IPS-15b (cell line): ENCODE results near the gene SLC38A3.

Source experiments
- H3K27me3 ChIP-seq: one replicate; pipeline ENCODE4 v1.6.1; 2013; ENCODE audit warnings: low read length; ENCODE audit not compliant: control insufficient read depth, insufficient read depth
- H3K36me3 ChIP-seq: one replicate; pipeline ENCODE4 v1.6.1; 2013; ENCODE audit warnings: low read length; ENCODE audit not compliant: control insufficient read depth, insufficient read depth
- H3K4me1 ChIP-seq: one replicate; pipeline ENCODE4 v1.6.1; 2013; ENCODE audit warnings: mild to moderate bottlenecking, low read length; ENCODE audit not compliant: control insufficient read depth, insufficient read depth
- H3K4me3 ChIP-seq: one replicate; pipeline ENCODE4 v1.5.1; 2013; ENCODE audit warnings: low read depth, low read length
- H3K9ac ChIP-seq: one replicate; pipeline ENCODE4 v1.6.1; 2013; ENCODE audit warnings: low read depth, mild to moderate bottlenecking, low read length
- H3K9me3 ChIP-seq: one replicate; pipeline ENCODE4 v1.6.1; 2013; ENCODE audit warnings: mild to moderate bottlenecking, low read length; ENCODE audit not compliant: control insufficient read depth, insufficient read depth

Gene SLC38A3

DNA sequence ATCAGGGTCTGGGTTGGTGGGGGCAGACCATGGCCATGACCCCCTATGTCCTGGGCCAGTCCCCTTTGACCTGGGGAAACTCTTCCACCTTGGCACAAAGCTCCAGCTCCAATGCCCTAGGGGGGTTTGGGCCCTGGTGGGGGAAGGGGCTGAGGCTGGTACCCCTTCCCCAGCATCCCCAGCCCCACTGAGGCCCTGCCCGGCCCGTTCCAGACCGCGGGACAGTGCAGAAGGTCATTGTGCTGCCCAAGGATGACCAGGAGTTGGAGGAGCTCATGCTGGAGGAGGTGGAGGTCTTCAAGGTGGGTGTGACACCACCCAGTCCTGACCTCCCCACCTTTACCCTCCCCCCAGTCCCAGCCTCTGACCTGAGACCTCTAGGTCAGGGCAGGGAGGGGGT is 19.8 kb upstream of the SLC38A3 start:
- Histone ChIP-seq H3K9me3 (no peaks in the 10 kb centered on the region), H3K4me1 (no peaks in the 10 kb centered on the region), H3K4me3 (no peak overlapping the region), H3K27me3 (no peaks in the 10 kb centered on the region), H3K9ac (no peak overlapping the region), H3K36me3 (peaks cover 47% of the 10 kb centered on the region)

DNA sequence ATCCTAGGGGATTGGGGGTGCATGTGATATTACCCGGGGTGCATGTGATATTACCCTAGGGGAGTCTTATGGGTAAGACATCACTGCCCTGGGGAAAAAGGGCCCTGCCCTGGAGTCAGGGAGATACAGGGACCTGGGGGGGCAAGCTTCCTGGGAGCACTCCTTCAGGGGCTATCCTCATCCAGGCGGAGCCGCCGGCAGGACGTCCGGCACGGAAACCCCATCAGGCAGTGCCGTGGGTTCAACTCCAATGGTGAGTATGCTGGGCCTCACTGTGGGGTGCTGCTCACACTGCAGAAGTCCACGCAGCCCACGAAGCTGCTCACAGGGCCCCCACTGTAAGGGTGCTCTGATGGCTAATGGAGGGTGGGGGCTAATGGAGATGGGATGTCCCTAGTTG is 19.0 kb upstream of the SLC38A3 start:
- H3K36me3 ChIP-seq, result peaks cover 47% of the 10 kb centered on the region

DNA sequence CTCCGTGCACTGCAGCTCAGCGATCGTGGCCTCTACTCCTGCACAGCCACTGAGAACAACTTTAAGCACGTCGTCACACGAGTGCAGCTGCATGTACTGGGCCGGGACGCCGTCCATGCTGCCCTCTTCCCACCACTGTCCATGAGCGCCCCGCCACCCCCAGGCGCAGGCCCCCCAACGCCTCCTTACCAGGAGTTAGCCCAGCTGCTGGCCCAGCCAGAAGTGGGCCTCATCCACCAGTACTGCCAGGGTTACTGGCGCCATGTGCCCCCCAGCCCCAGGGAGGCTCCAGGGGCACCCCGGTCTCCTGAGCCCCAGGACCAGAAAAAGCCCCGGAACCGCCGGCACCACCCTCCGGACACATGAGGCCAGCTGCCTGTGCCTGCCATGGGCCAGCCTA is 17.3 kb upstream of the SLC38A3 start:
- no peaks in the 10 kb centered on the region for H3K4me1 ChIP-seq
- H3K4me3 ChIP-seq, result no peak overlapping the region
- H3K36me3 ChIP-seq, result peaks cover 40% of the 10 kb centered on the region
- H3K27me3 ChIP-seq, result no peaks in the 10 kb centered on the region
- H3K9me3 ChIP-seq, result no peaks in the 10 kb centered on the region
- H3K9ac ChIP-seq, result no peak overlapping the region

More for the DNA sequence above, 19.0 kb upstream of the SLC38A3 start:
- Histone ChIP-seq H3K4me3 (no peak overlapping the region), H3K27me3 (no peaks in the 10 kb centered on the region), H3K9ac (no peak overlapping the region), H3K9me3 (no peaks in the 10 kb centered on the region), H3K4me1 (no peaks in the 10 kb centered on the region)

DNA sequence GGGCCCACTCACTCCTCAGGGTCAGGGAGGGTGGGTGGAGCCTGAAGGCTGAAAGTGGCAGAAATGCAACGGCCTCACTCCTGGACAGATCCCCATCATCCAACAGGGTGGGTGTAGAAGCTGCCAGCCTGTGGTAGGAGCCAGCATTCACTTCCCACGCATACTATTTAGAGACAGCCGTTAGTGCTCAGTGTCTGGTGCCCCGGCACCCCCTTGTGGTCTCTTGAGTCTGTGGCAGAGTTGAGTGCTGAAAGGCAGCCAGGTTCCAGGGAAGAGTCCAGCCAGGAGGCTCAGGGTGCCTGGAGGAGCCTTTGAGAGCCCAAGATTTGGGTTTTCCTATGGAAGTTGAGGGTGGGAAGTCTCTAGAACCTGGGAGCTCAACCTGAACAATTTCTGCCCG is 15.8 kb upstream of the SLC38A3 start:
- H3K9me3 ChIP-seq, result no peaks in the 10 kb centered on the region
- no peak overlapping the region for H3K9ac ChIP-seq

DNA sequence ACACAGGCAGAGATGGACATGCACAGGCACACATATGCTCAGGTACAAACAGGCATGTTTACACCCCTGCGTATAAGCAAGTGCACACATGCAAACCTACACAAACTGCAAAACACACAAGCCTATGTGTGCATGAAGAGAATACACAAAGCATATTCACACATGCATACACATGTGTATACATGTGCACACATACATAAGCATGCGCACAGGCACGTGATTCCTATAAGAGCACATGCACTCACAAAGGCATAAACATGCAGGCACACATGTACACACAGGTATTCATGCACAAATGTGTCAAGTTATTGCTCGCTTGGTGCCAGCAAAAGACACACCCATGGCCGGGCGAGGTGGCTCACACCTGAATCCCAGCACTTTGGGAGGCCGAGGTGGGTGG is 15.1 kb upstream of the SLC38A3 start:
- no peaks in the 10 kb centered on the region for H3K27me3 ChIP-seq
- H3K36me3 ChIP-seq, result peaks cover 18% of the 10 kb centered on the region
- no peaks in the 10 kb centered on the region for H3K4me1 ChIP-seq
- H3K9me3 ChIP-seq, result no peaks in the 10 kb centered on the region
- H3K9ac ChIP-seq, result no peak overlapping the region
- no peak overlapping the region for H3K4me3 ChIP-seq

More for the DNA sequence above, 15.8 kb upstream of the SLC38A3 start:
- Histone ChIP-seq H3K4me1 (no peaks in the 10 kb centered on the region), H3K36me3 (peaks cover 25% of the 10 kb centered on the region), H3K4me3 (no peak overlapping the region), H3K27me3 (no peaks in the 10 kb centered on the region)

DNA sequence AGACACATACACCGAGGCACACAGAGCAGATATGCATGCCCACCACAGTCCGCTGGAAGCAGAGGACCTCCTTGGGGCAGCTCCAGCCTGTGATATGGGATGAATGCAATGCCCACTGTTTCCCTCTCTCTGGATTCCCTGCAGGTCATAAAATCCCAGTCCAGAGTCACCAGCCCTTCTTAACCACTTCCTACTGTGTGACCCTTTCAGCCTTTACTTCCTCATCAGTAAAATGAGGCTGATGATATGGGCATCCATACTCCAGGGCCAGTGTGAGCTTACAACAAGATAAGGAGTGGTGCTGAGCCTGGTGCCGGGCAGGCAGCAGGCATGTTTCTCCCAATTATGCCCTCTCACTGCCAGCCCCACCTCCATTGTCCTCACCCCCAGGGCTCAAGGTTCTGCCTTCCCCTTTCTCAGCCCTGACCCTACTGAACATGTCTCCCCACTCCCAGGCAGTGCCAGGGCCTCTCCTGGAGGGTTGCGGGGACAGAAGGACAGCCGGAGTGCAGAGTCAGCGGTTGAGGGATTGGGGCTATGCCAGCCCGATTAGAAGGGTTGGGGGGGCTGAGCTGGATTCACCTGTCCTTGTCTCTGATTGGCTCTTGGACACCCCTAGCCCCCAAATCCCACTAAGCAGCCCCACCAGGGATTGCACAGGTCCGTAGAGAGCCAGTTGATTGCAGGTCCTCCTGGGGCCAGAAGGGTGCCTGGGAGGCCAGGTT is 14.0 kb upstream of the SLC38A3 start, which contains the start of gene GNAT1:
Gene GNAT1, plus strand, starts transcription at position 675 of the 725 bp plus-strand sequence. CDS start 116 bp downstream, outside the sequence.
- no peaks in the 10 kb centered on the region for H3K9me3 ChIP-seq
- H3K36me3 ChIP-seq, result peaks cover 7% of the 10 kb centered on the region
- H3K4me3 ChIP-seq, result no peak within 1 kb of the TSS
- peaks cover 4% of the 10 kb centered on the region for H3K27me3 ChIP-seq
- H3K9ac ChIP-seq, result no peak within 1 kb of the TSS
- no peaks in the 10 kb centered on the region for H3K4me1 ChIP-seq

DNA sequence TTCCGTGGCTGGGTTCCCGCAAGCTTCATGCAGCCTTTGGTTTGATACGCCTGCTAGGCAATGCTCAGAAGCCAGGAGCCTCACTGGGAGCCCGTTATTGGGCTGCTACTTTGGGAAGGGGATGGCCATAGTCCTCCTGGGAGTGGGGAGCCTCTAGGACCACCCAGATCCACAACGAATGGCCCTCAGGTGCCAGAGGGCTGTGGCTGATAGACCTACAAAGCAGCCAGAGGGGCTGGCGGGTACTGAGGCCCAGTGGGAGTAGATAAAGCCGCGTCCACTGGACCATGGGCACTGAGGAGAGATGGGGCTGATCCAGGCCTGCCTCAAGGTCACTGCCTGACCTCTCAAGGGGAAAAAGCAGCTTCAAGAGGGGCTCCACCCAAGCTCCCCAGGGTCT is 12.9 kb upstream of the SLC38A3 start:
- Histone ChIP-seq H3K36me3 (no peaks in the 10 kb centered on the region), H3K4me3 (no peak overlapping the region), H3K9ac (no peak overlapping the region), H3K4me1 (no peaks in the 10 kb centered on the region), H3K9me3 (no peaks in the 10 kb centered on the region), H3K27me3 (peaks cover 6% of the 10 kb centered on the region)

DNA sequence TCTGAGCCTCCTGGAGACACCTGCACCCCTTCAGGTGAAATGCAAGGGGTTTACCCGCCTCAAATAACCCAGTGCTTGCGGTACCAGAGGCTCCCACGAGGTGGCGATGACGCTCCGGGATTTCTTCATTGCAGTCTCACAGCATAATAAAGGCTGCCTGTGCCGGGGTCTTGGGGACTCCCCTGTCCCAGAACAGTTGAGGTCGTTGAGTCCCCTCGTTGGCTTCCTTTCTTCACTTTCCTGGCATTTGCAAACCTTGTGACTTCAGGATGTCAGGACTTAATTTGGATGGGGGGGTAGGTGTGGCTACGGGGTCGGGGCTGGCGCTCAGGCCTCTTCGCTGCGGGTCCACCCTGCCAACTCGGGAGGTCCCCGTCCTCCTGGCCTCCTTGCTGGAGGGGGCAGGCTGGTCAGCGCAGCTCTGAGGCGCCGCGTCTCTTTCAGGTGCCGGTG is 12.4 kb upstream of the SLC38A3 start:
- no peaks in the 10 kb centered on the region for H3K36me3 ChIP-seq
- peaks cover 6% of the 10 kb centered on the region for H3K27me3 ChIP-seq
- H3K4me3 ChIP-seq, result no peak overlapping the region
- H3K9ac ChIP-seq, result no peak overlapping the region
- H3K9me3 ChIP-seq, result no peaks in the 10 kb centered on the region
- H3K4me1 ChIP-seq, result no peaks in the 10 kb centered on the region

DNA sequence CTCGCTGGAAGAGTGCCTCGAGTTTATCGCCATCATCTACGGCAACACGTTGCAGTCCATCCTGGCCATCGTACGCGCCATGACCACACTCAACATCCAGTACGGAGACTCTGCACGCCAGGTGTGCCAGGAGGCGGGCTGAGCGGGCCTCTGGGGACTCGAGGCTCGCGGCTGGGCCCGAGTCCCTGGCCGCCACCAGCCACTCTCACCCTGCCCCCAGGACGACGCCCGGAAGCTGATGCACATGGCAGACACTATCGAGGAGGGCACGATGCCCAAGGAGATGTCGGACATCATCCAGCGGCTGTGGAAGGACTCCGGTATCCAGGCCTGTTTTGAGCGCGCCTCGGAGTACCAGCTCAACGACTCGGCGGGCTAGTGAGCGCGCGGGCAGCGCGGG is 11.8 kb upstream of the SLC38A3 start:
- Histone ChIP-seq H3K4me3 (no peak overlapping the region), H3K36me3 (no peaks in the 10 kb centered on the region), H3K9ac (no peak overlapping the region), H3K27me3 (peaks cover 6% of the 10 kb centered on the region), H3K9me3 (no peaks in the 10 kb centered on the region), H3K4me1 (no peaks in the 10 kb centered on the region)

DNA sequence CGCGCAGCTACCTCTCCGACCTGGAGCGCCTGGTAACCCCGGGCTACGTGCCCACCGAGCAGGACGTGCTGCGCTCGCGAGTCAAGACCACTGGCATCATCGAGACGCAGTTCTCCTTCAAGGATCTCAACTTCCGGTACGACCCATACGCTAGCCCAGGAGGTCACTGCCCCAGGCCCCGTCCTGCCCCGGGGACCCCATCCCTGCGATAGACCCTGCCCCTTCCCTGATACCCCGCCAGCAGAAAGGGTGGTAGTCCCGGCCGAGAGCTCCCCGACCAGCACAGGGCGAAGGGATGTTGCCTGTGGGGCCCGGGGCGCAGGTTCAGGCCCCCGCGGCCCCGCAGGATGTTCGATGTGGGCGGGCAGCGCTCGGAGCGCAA is 11.3 kb upstream of the SLC38A3 start:
- no peak overlapping the region for H3K4me3 ChIP-seq
- H3K36me3 ChIP-seq, result no peaks in the 10 kb centered on the region
- H3K9me3 ChIP-seq, result no peaks in the 10 kb centered on the region
- H3K4me1 ChIP-seq, result no peaks in the 10 kb centered on the region
- H3K9ac ChIP-seq, result no peak overlapping the region
- H3K27me3 ChIP-seq, result peaks cover 6% of the 10 kb centered on the region

DNA sequence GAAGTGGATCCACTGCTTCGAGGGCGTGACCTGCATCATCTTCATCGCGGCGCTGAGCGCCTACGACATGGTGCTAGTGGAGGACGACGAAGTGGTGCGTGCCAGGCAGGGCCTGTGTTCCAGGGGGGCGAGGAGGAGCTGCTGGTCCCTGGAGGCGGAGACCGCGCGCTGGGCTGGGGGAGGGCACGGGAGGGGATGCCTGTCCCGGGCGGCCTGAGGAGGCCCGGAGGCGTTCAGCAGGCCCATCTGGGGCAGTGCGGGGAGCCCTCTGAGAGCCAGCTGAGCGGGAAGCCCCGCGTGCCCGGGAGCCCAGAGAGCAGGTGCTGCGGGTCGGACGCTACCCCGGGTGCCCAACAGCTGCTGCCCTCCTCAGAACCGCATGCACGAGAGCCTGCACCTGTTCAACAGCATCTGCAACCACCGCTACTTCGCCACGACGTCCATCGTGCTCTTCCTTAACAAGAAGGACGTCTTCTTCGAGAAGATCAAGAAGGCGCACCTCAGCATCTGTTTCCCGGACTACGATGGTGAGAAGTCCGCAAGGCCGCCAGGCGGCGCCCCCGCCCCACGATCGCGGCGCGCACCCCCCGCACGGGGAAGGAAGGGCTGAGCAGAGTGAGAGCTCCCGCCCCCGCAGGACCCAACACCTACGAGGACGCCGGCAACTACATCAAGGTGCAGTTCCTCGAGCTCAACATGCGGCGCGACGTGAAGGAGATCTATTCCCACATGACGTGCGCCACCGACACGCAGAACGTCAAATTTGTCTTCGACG is 10.8 kb upstream of the SLC38A3 start:
- peak overlapping the region; percentile 45 for H3K4me3 ChIP-seq
- no peak overlapping the region for H3K9ac ChIP-seq
- H3K4me1 ChIP-seq, result no peaks in the 10 kb centered on the region
- no peaks in the 10 kb centered on the region for H3K36me3 ChIP-seq
- H3K9me3 ChIP-seq, result no peaks in the 10 kb centered on the region
- peaks cover 6% of the 10 kb centered on the region for H3K27me3 ChIP-seq
